ENCODE measurements around the gene MED12L. TPM values are rescaled to one million over a fixed set of nuclear protein-coding genes. Genes with fewer than 3 reads are reported as not detected.

MED12L gene
- total and polyA plus RNA-seq, 2 donors (not counting 1 experiment from before 2014, with no cell fraction given), result 0.94 to 4.3 TPM

DNA sequence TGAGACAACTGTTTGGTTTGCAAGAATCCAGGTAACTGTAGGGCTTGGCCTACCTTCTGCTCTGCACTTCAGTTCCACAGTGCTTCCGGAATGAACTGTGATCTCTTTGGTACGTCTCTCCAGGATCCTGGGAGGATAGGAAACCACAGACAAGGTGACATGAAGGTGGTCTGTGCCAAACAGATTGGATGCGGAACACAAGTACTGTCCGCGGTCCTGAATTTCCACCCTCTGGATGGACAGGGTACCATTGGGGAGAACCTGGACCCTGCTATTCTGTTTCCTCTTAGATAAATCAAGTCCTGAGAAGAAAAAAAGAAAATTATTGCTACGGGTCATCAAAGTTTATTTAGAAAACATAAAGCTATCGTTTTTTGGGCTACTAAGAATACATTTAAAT, 358.1 kb downstream of the MED12L start:
- H3K9me3 ChIP-seq (ENCODE audit: control insufficient read depth, insufficient read depth, low read depth, low read length), result no peaks in the 10 kb centered on the region
- H3K4me3 ChIP-seq (replicated peaks in 1 of 4; ENCODE audit: control extremely low read depth in 1 of 4, insufficient read depth in 1 of 4, low read depth in 3 of 4, low read length in 4 of 4), result no peak overlapping the region
- H3K9ac ChIP-seq (ENCODE audit: insufficient read depth, low read length), result no peak overlapping the region
- TF ChIP-seq, protein P1, sequence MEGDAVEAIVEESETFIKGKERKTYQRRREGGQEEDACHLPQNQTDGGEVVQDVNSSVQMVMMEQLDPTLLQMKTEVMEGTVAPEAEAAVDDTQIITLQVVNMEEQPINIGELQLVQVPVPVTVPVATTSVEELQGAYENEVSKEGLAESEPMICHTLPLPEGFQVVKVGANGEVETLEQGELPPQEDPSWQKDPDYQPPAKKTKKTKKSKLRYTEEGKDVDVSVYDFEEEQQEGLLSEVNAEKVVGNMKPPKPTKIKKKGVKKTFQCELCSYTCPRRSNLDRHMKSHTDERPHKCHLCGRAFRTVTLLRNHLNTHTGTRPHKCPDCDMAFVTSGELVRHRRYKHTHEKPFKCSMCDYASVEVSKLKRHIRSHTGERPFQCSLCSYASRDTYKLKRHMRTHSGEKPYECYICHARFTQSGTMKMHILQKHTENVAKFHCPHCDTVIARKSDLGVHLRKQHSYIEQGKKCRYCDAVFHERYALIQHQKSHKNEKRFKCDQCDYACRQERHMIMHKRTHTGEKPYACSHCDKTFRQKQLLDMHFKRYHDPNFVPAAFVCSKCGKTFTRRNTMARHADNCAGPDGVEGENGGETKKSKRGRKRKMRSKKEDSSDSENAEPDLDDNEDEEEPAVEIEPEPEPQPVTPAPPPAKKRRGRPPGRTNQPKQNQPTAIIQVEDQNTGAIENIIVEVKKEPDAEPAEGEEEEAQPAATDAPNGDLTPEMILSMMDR (conservative IDR thresholded peaks at IDR 0.05 in 1 of 2, IDR thresholded peaks at IDR 0.05 in 1 of 2; ENCODE audit: low read depth in 1 of 2, low read length in 2 of 2), result no peak
- TF ChIP-seq EZH2 (IDR thresholded peaks at IDR 0.05; ENCODE audit: low read length, missing control alignments), result no peak
- no peak overlapping the region for H3K27ac ChIP-seq (ENCODE audit: insufficient read depth, low read length)
- no peaks in the 10 kb centered on the region for H4K20me1 ChIP-seq (ENCODE audit: control insufficient read depth, extremely low read depth, insufficient read depth, low read length)
- no peak overlapping the region for H2AFZ ChIP-seq (ENCODE audit: low read length)
- H3K4me1 ChIP-seq (ENCODE audit: control insufficient read depth, extremely low read depth, insufficient read depth, low read length), result peaks cover 5% of the 10 kb centered on the region
- DNase-seq (ENCODE audit: low read depth in 2 of 2), result peak in 1 of 2 donors; percentile 17
- no peak overlapping the region for H3K4me2 ChIP-seq (ENCODE audit: extremely low read depth, insufficient read depth, low read length)
- H3K79me2 ChIP-seq (ENCODE audit: control insufficient read depth, insufficient read depth, low read length), result no peaks in the 10 kb centered on the region
- no peaks in the 10 kb centered on the region for H3K36me3 ChIP-seq (ENCODE audit: control insufficient read depth, insufficient read depth, low read length)
- no peaks in the 10 kb centered on the region for H3K27me3 ChIP-seq (ENCODE audit: control insufficient read depth, insufficient read depth, low read length)

DNA sequence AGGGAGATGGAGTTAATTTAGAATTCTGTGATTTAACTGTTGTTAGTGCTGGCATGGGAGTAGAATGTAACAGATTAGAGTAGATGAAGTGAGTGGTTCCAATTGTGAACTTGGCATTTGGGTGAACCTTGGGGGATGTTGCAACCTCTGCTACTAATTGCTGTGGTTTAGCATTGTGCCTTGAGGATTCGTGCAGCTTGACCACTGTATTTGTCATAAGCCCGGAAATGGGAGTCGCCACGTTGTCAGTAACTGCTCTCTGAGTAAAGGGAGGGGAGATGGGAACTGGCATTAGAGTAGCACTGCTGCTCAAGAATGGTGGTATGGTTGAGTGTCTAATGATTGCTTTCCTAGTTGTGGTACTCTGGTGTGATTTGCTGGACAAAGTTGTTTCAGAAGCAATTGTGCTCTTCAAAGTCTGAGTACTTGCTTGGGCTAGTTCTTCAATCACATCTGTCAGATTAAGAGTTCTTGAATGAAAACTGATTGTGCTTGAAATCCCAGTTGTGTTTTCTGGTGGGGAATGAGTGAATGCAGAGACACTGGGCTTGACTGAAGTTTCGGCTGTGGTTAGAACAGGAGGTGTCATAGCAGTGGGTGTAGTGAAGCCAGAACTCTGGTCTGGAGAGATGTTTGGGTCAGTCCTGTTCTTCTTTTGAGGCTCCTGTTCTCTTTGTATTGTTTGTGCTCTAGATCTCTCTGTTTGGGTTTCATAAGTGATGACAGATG, 360.0 kb downstream of the MED12L start:
- Histone ChIP-seq H3K27ac (ENCODE audit: insufficient read depth, low read length) (no peak overlapping the region), H3K27me3 (ENCODE audit: control insufficient read depth, insufficient read depth, low read length) (no peaks in the 10 kb centered on the region), H4K20me1 (ENCODE audit: control insufficient read depth, extremely low read depth, insufficient read depth, low read length) (no peaks in the 10 kb centered on the region), H2AFZ (ENCODE audit: low read length) (no peak overlapping the region), H3K36me3 (ENCODE audit: control insufficient read depth, insufficient read depth, low read length) (no peaks in the 10 kb centered on the region), H3K4me3 (replicated peaks in 1 of 4; ENCODE audit: control extremely low read depth in 1 of 4, insufficient read depth in 1 of 4, low read depth in 3 of 4, low read length in 4 of 4) (peak overlapping the region in 1 of 4 experiments; percentile 11), H3K9me3 (ENCODE audit: control insufficient read depth, insufficient read depth, low read depth, low read length) (no peaks in the 10 kb centered on the region), H3K4me2 (ENCODE audit: extremely low read depth, insufficient read depth, low read length) (no peak overlapping the region), H3K79me2 (ENCODE audit: control insufficient read depth, insufficient read depth, low read length) (no peaks in the 10 kb centered on the region), H3K9ac (ENCODE audit: insufficient read depth, low read length) (no peak overlapping the region), H3K4me1 (ENCODE audit: control insufficient read depth, extremely low read depth, insufficient read depth, low read length) (peaks cover 5% of the 10 kb centered on the region)
- peak; percentile 90 to 91 for DNase-seq (ENCODE audit: low read depth in 2 of 2)
- no peak for TF ChIP-seq EZH2 (IDR thresholded peaks at IDR 0.05; ENCODE audit: low read length, missing control alignments)
- TF ChIP-seq, protein P1 (conservative IDR thresholded peaks at IDR 0.05 in 1 of 2, IDR thresholded peaks at IDR 0.05 in 1 of 2; ENCODE audit: low read depth in 1 of 2, low read length in 2 of 2), result no peak

DNA sequence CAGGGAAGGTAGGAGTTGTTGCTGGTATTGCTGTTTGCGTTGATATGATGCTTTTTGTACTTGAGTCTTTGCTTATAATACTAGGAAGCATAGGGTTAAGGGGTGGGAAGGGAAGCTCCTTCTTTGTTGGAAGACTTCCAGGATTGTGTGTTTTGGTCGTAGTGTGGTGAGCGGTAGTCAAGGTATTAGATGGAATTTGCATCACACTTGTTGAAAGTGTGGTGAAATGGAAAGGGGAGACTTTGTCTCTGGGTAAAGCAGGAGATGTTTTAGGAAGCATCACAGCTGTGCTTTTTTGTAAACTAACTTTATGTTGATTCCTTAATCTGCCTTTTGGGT, 360.5 kb downstream of the MED12L start:
- Histone ChIP-seq H3K36me3 (ENCODE audit: control insufficient read depth, insufficient read depth, low read length) (no peaks in the 10 kb centered on the region), H3K9me3 (ENCODE audit: control insufficient read depth, insufficient read depth, low read depth, low read length) (no peaks in the 10 kb centered on the region), H3K4me1 (ENCODE audit: control insufficient read depth, extremely low read depth, insufficient read depth, low read length) (peaks cover 5% of the 10 kb centered on the region), H3K27ac (ENCODE audit: insufficient read depth, low read length) (no peak overlapping the region), H3K9ac (ENCODE audit: insufficient read depth, low read length) (no peak overlapping the region), H3K27me3 (ENCODE audit: control insufficient read depth, insufficient read depth, low read length) (no peaks in the 10 kb centered on the region), H3K4me3 (replicated peaks in 1 of 4; ENCODE audit: control extremely low read depth in 1 of 4, insufficient read depth in 1 of 4, low read depth in 3 of 4, low read length in 4 of 4) (no peak overlapping the region), H3K4me2 (ENCODE audit: extremely low read depth, insufficient read depth, low read length) (no peak overlapping the region), H2AFZ (ENCODE audit: low read length) (no peak overlapping the region), H3K79me2 (ENCODE audit: control insufficient read depth, insufficient read depth, low read length) (no peaks in the 10 kb centered on the region), H4K20me1 (ENCODE audit: control insufficient read depth, extremely low read depth, insufficient read depth, low read length) (no peaks in the 10 kb centered on the region)
- TF ChIP-seq, protein P1 (conservative IDR thresholded peaks at IDR 0.05 in 1 of 2, IDR thresholded peaks at IDR 0.05 in 1 of 2; ENCODE audit: low read depth in 1 of 2, low read length in 2 of 2), result no peak
- TF ChIP-seq EZH2 (IDR thresholded peaks at IDR 0.05; ENCODE audit: low read length, missing control alignments), result no peak
- no peak for DNase-seq (ENCODE audit: low read depth in 2 of 2)

Measured in fibroblast of lung (primary cell).